Measurements from ENCODE around the gene CHRNA9.
"Not testable (repeated sequence)": the region's sequence is repeated elsewhere in the genome, so short reads cannot be mapped to it uniquely, and the experiment has no call there.

CHRNA9 gene

DNA sequence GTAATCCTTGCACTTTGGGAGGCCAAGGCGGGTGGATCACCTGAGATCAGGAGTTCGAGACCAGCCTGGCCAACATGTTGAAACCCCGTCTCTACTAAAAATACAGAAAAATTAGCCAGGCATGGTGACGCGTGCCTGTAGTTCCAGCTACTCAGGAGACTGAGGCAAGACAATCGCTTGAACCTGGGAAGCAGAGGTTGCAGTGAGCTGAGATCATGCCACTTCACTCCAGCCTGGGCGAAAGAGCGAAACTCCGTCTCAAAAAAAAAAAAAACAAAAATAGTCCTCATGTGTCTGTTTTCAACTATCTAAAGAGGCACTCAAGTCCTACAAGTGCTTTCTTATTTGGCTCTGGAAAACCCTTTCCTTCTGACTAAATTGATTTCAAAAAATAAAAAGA lies 57.1 kb downstream of the CHRNA9 start:
- not testable (repeated sequence) for DNase-seq

DNA sequence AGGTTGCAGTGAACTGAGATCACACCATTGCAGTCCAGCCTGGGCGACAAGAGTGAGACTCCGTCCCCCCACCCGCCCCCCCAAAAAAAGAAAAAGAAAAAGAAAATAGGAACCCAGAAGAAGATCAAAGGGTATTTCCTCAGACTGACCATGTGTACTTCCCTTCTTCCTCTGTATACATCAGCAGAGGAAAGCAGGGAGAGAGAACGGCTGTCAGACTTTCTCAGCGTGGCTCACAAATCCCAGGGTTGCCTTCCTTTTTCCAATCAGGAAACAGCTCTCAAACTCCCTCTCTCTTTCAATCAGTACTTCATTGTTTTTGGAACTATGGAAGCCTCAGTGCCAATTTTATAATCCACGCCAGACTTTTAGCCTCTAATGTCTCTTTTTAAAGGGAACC lies 59.1 kb downstream of the CHRNA9 start:
- no peak for DNase-seq

DNA sequence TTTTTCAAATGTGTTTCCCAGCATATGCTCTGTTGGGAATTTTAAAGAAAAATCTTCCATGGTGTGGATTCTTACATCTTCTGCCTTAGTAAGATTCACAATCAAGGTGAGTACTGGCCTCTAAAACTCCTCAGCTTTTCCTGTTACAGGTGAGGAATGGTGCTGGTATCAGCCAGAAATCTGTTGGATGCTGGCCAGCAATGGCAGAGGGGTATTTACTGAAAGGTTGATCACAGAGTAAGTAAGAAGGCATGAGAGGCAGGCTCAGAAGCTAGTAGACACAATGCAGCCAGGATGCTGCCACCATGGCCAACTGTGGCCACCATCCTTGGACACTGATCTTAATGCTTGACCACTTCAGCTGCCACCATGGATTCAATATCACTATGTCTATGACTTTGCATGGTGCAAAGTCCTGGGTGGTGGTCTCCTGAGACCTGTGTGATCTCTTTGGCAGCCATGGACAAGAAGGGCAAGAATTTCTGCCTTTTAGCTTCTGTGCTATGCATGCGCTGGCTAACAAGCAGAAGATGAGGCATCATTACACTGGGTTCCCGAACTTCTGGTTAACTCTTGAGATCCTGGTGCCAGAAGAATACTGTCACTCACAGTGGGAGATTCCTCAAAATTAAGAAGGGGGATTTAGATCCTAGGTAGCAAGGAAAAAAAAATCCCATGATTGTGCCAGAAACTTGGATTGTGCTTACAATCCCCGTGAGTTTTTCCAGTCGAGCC lies 60.2 kb downstream of the CHRNA9 start:
- DNase-seq, result no peak

DNA sequence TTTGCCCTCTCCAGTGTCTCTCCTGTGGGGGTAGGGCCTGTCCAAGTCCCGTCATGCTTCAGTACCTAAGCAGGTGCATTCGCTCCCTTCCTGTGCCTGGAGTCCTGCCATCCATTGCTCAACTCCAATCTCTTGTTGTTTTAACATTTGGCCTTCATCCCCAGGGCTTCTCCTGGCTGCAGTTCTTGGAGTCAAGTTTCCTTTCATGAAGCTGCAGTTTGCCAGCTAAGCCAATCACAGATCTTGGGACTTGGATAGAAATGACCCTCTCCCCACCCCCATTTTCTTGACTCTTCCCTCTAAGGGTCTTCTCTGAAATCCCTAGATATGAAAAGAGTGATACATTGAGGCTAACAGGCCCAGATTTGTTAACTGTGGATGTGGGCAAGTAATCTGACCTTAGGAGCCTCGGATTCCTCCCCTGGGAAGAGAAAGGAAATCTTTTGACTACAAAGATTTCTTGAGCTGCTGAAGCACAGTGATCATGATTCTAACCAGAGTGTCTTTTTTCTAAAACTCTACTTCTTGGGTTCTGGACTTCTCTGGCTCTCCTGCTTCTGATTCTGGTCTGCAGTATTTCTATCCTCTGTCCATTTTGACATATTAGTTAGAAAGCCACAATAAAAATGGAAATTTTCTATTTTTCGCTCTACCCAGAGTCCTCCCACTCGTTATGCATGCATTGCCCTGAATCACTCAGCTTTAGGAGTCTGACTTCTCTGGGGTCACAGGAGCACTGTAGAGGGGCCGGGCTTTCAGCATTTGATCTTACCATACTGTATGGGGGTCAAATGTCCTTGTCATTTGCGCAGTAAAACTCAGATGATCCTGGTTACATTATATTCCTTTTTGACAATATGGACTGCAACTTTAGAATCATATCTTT lies 61.0 kb downstream of the CHRNA9 start:
- DNase-seq, result no peak

DNA sequence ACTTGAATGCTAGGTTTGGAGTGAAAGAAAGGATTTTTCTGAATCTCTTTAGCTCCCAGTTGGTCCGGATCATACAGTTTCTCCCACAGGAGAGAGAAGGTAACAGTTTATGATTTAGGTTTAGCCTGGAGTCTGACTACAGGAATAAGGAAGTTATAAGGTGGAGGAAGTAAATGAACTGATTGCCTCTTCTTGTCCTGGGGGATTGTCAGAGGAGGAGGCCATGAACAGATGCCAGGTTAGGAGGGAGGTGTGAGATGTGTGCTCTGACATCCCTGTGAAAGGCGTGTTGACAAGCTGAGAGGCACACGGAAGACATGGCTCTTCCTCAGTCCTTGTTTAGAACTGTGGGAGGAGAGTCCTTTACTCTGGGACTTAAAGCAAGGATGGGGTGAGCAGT lies 64.4 kb downstream of the CHRNA9 start:
- DNase-seq, result no peak

DNA sequence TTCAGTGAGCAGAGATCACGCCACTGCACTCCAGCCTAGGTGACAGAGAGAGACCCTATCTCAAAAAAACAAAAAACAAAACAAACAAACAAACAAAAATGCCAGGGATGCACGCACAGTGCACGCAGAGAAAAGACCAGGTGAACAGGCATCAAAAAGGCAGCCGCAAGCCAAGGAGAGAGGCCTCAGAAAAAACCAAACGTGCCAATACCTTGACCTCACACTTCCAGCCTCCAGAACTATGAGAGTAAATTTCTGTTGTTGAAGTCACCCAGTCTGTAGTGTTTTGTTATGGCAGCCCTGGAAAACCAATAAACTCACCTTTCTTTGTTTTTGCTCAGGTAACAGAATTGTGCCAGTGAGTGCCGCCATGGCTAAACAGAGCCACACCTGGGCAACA lies 66.0 kb downstream of the CHRNA9 start:
- DNase-seq, result no peak

DNA sequence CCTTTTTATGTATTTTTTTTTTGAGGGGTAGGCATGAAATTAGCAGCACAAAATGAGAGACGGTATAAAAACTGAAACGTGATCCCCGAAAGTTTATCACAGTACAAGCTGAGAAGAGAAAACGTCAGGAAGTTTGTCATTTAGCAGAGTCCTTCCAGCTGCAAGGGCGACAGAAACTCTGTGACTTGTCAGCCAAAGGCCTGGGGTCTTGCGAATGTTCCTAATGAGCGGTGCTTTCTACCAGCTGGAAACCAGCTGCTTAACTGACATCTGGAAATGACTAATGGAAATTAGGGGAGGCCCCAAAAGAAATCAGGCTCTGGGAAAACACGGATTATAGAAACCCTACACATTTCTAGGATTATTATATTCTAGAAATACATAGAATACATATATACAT lies 66.5 kb downstream of the CHRNA9 start:
- no peak for DNase-seq

DNA sequence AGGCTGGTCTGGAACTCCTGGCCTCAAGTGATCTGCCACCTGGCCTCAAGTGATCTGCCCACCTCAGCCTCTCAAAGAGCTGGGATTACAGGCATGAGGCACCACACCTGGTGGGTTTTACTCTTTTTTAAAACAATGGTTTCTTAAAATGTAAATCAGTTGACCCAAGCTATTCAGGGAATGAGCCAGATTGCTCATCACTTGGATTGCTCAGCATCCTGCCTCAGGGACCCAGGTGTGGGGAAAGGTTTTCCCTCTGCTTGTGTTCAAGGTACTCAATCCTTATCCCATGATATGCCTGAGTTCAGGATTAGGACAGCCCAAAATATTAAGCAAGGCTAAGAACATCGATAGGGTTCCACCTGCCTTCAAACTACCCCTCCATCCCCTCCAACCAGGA lies 67.4 kb downstream of the CHRNA9 start:
- no peak for DNase-seq

DNA sequence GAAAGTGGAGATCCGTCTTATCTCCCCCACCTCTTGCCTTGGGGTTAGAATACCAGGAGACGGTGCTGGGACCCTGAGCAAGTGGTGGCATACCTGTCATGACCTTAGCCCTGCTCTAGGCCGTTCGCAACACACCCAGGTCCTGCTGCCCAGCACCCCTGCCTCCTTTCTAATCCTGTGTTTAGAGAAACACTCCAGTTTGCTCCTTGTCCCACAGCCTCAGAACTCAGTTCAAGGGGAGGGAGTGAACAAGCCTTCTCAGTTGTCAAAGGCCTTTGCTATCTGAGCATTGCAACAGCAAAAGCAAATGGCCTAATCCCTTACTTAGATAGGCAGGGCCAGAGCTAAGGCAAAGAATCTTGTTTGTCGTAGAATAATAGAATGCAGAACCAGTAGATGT lies 67.9 kb downstream of the CHRNA9 start:
- DNase-seq, result no peak
